Smooth muscle cell (in vitro differentiated cells): ENCODE measurements around the gene SETSIP. TPM values are rescaled to one million over a fixed set of nuclear protein-coding genes. Genes with fewer than 3 reads are reported as not detected.

Source experiments
- DNase-seq: peaks from one replicate; lab custom pipeline; 2025; ENCODE audit not compliant: unreplicated experiment; lab: John Stamatoyannopoulos, UW
- H2AFZ ChIP-seq: fragments of 200-600 bp; sonication (generic); 2 replicates; pipeline ENCODE4 v1.6.0; 2016; ENCODE audit warnings: antibody characterized with exemption, low read depth, mild to moderate bottlenecking
- H3F3A ChIP-seq: fragments of 200-600 bp; sonication (generic); 2 replicates; pipeline ENCODE4 v1.6.0; 2017; ENCODE audit warnings: antibody characterized with exemption, low read depth
- H3K27ac ChIP-seq: fragments of 200-600 bp; sonication (generic); 2 replicates; pipeline ENCODE4 v1.5.1; 2016; ENCODE audit warnings: low read depth, mild to moderate bottlenecking
- H3K27me3 ChIP-seq: fragments of 200-600 bp; sonication (generic); 2 replicates; pipeline ENCODE4 v1.6.1; 2016; ENCODE audit warnings: low read depth, mild to moderate bottlenecking
- H3K36me3 ChIP-seq: fragments of 200-600 bp; sonication (generic); 2 replicates; pipeline ENCODE4 v1.5.1; 2016; ENCODE audit warnings: low read depth
- H3K4me1 ChIP-seq: fragments of 200-600 bp; sonication (generic); 2 replicates; pipeline ENCODE4 v1.5.1; 2016; ENCODE audit warnings: low read depth
- H3K4me2 ChIP-seq: fragments of 200-600 bp; sonication (generic); 2 replicates; pipeline ENCODE4 v1.6.0; 2016; ENCODE audit warnings: mild to moderate bottlenecking
- H3K4me3 ChIP-seq: fragments of 200-600 bp; sonication (generic); 2 replicates; pipeline ENCODE4 v1.5.1; 2016; ENCODE audit warnings: mild to moderate bottlenecking
- H3K79me2 ChIP-seq: fragments of 200-600 bp; sonication (generic); 2 replicates; pipeline ENCODE4 v1.6.0; 2016; ENCODE audit warnings: low read depth, mild to moderate bottlenecking
- H3K9ac ChIP-seq: fragments of 200-600 bp; sonication (generic); 2 replicates; pipeline ENCODE4 v1.6.0; 2016; ENCODE audit warnings: low read depth
- H3K9me3 ChIP-seq: fragments of 200-600 bp; sonication (generic); replicated peaks from 2 replicates; pipeline ENCODE4 v1.5.1; 2016; ENCODE audit warnings: low read depth
- H4K20me1 ChIP-seq: fragments of 200-600 bp; sonication (generic); 2 replicates; pipeline ENCODE4 v1.6.0; 2016; ENCODE audit warnings: low read depth
- CTCF ChIP-seq: fragments of 200-600 bp; sonication (generic); IDR thresholded peaks from 2 replicates; pipeline ENCODE4 v1.5.1; 2017; ENCODE audit warnings: borderline replicate concordance, mild to moderate bottlenecking, antibody characterized with exemption; ENCODE audit not compliant: insufficient read depth, poor library complexity, severe bottlenecking
- WGBS: methylation state at CpG from one replicate; pipeline ENCODE4 v1.1.7; 2016; ENCODE audit warnings: low lambda C conversion rate; 5-methylcytosine and 5-hydroxymethylcytosine counted together
- polyA plus RNA-seq: library from polyadenylated mRNA; unstranded; fragments of >200 nt; fragmentation: Nextera tagmentation; extraction: Ambion mirVana; gene quantifications from 2 replicates; pipeline ENCODE4 v1.2.1, GENCODE V29; 2016
- total RNA-seq: library from RNA; depleted of rRNA; stranded (reverse); fragments of >200 nt; gene quantifications from 2 replicates; pipeline ENCODE4 v1.2.3, GENCODE V29; 2014

The SETSIP gene, protein sequence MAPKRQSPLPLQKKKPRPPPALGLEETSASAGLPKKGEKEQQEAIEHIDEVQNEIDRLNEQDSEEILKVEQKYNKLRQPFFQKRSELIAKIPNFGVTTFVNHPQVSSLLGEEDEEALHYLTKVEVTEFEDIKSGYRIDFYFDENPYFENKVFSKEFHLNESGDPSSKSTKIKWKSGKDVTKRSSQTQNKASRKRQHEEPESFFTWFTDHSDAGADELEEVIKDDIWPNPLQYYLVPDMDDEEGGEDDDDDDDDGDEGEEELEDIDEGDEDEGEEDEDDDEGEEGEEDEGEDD
- not detected in 2 replicates for total RNA-seq
- not detected in 2 replicates for polyA plus RNA-seq

GRCh38 chr1:92075311-92075710 is at the start of gene SETSIP:
SETSIP (minus strand) TSS chr1:92075411; CDS start chr1:92075411, 0 bp downstream.
- TF ChIP-seq CTCF, result no peak
- no peaks in the 10 kb centered on the region for H3F3A ChIP-seq

GRCh38 chr1:92123868-92124267 is 48.7 kb upstream of the SETSIP start:
- Histone ChIP-seq H3K4me3 (no peak overlapping the region), H3F3A (no peaks in the 10 kb centered on the region), H3K9ac (no peak overlapping the region), H3K27me3 (no peaks in the 10 kb centered on the region), H3K4me2 (no peak overlapping the region), H4K20me1 (no peaks in the 10 kb centered on the region), H3K27ac (no peak overlapping the region), H3K36me3 (no peaks in the 10 kb centered on the region), H3K4me1 (no peaks in the 10 kb centered on the region), H3K79me2 (no peaks in the 10 kb centered on the region), H2AFZ (no peak overlapping the region), H3K9me3 (no peaks in the 10 kb centered on the region)
- DNase-seq, result no peak
- TF ChIP-seq CTCF, result no peak
- WGBS, result 74% methylated on average over 3 of the region's 3 CpGs

More at GRCh38 chr1:92075311-92075710, at the start of gene SETSIP:
- DNase-seq, result no peak
- Histone ChIP-seq H3K79me2 (no peaks in the 10 kb centered on the region), H3K9ac (no peak within 1 kb of the TSS), H3K4me1 (no peaks in the 10 kb centered on the region), H3K27me3 (no peaks in the 10 kb centered on the region), H3K4me3 (no peak within 1 kb of the TSS), H3K36me3 (no peaks in the 10 kb centered on the region), H3K27ac (no peak within 1 kb of the TSS), H3K9me3 (no peaks in the 10 kb centered on the region), H2AFZ (no peak within 1 kb of the TSS), H4K20me1 (no peaks in the 10 kb centered on the region), H3K4me2 (no peak within 1 kb of the TSS)
- 77% methylated on average over 3 of the region's 3 CpGs for WGBS

DNA sequence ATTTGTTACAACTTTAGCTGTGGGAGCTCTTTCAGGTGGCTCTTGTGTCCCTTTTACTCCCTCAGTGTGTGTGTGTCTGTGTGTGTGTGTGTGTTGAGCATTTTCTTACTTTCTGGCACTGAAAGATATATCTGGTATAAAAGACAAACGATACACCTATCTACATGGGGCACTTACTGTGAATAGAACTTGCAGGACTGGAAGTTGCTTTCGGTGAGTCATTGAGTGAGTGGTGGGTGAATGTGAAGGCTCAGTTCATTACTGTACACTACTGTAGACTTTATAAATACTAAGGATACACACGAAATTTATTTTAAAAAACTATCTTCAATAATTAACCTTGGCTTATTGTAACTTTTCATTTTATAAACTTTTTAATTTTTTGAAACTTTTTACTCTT is 43.6 kb upstream of the SETSIP start:
- no peak overlapping the region for H3K4me2 ChIP-seq
- no peak overlapping the region for H2AFZ ChIP-seq
- TF ChIP-seq CTCF, result no peak
- no peaks in the 10 kb centered on the region for H3K79me2 ChIP-seq
- no peaks in the 10 kb centered on the region for H3K9me3 ChIP-seq
- H3K4me3 ChIP-seq, result no peak overlapping the region
- H3K27me3 ChIP-seq, result no peaks in the 10 kb centered on the region
- no peak overlapping the region for H3K27ac ChIP-seq
- no peaks in the 10 kb centered on the region for H3K36me3 ChIP-seq
- H3K4me1 ChIP-seq, result no peaks in the 10 kb centered on the region
- 63% methylated on average over 3 of the region's 3 CpGs for WGBS
- no peaks in the 10 kb centered on the region for H4K20me1 ChIP-seq
- H3K9ac ChIP-seq, result no peak overlapping the region
- DNase-seq, result no peak
- H3F3A ChIP-seq, result no peaks in the 10 kb centered on the region

GRCh38 chr1:92117526-92117925 is 42.3 kb upstream of the SETSIP start:
- Histone ChIP-seq H3K27me3 (no peaks in the 10 kb centered on the region), H3K36me3 (no peaks in the 10 kb centered on the region), H3K27ac (no peak overlapping the region), H3F3A (no peaks in the 10 kb centered on the region), H3K4me2 (no peak overlapping the region), H3K9me3 (no peaks in the 10 kb centered on the region), H2AFZ (no peak overlapping the region), H4K20me1 (no peaks in the 10 kb centered on the region), H3K9ac (no peak overlapping the region), H3K4me3 (no peak overlapping the region), H3K79me2 (no peaks in the 10 kb centered on the region), H3K4me1 (no peaks in the 10 kb centered on the region)
- no peak for DNase-seq
- whole genome bisulfite sequencing, result 82% methylated on average over 2 of the region's 2 CpGs
- TF ChIP-seq CTCF, result no peak
